Lower lobe of right lung (tissue), 2 donors: ENCODE results near the gene ZNF592. TPM values are rescaled to one million over a fixed set of nuclear protein-coding genes. Genes with fewer than 3 reads are reported as not detected.

Experiments
- ATAC-seq, 2 donors: fragments of 200-7000 bp; cut with Tn5 transposase; one replicate each; pipeline ENCODE4 v1.9.1; 2020 to 2022; ENCODE audit warnings: mild to moderate bottlenecking in 2 of 2, moderate library complexity in 2 of 2
- DNase-seq: peaks from one replicate; pipeline ENCODE4 v3.0.0-alpha.2; 2020
- H3K27ac ChIP-seq: fragments of 200-600 bp; one replicate; pipeline ENCODE4 v1.8.0; 2022
- H3K27me3 ChIP-seq: fragments of 200-600 bp; one replicate; pipeline ENCODE4 v1.8.0; 2022; ENCODE audit warnings: low read depth
- H3K36me3 ChIP-seq: fragments of 200-600 bp; one replicate; pipeline ENCODE4 v1.8.0; 2022; ENCODE audit warnings: mild to moderate bottlenecking
- H3K4me1 ChIP-seq: fragments of 200-600 bp; one replicate; pipeline ENCODE4 v1.8.0; 2022
- H3K4me3 ChIP-seq: fragments of 200-600 bp; one replicate; pipeline ENCODE4 v1.8.0; 2022; ENCODE audit warnings: mild to moderate bottlenecking
- H3K9me3 ChIP-seq: fragments of 200-600 bp; one replicate; pipeline ENCODE4 v1.8.0; 2022
- CTCF ChIP-seq: fragments of 200-600 bp; IDR thresholded peaks from one replicate; pipeline ENCODE4 v1.8.0; 2022; ENCODE audit warnings: antibody characterized with exemption, mild to moderate bottlenecking
- intact Hi-C: fragments of 100-400 bp; cut with DNase I; formaldehyde crosslinking; loops from one replicate; pipeline ENCODE4 v1.11.0; 2022
- total RNA-seq: library from RNA; stranded (reverse); fragmentation: NEBNext Ultra II Directional; extraction: Animal tissue kit (Norgen Biotek cat#: 25700); gene quantifications from one replicate; pipeline ENCODE4 v1.2.1, GENCODE V29; 2021
- donor health status: DM: no; HTN: yes; CAD: no; lungs with severe emphysema.

ZNF592 gene
- total RNA-seq, 1 donor from 2014 or later: 34.8 TPM

GRCh38 chr15:84835661-84836337, 87.4 kb downstream of the ZNF592 start:
- no peaks in the 10 kb centered on the region for H3K27me3 ChIP-seq
- no peaks in the 10 kb centered on the region for H3K9me3 ChIP-seq
- DNase-seq (no peak), ATAC-seq (peak; percentile 24 to 33)
- H3K4me1 ChIP-seq: peaks cover 35% of the 10 kb centered on the region
- intact Hi-C loops: no loop called here
- no peak for TF ChIP-seq CTCF
- H3K4me3 ChIP-seq: no peak overlapping the region
- no peaks in the 10 kb centered on the region for H3K36me3 ChIP-seq
- no peak overlapping the region for H3K27ac ChIP-seq

GRCh38 chr15:84836844-84837243, 88.5 kb downstream of the ZNF592 start:
- H3K4me3 ChIP-seq: no peak overlapping the region
- TF ChIP-seq CTCF: no peak
- ATAC-seq: peak; percentile 35 to 36
- H3K9me3 ChIP-seq: no peaks in the 10 kb centered on the region
- H3K27me3 ChIP-seq: no peaks in the 10 kb centered on the region
- no peak overlapping the region for H3K27ac ChIP-seq
- peaks cover 35% of the 10 kb centered on the region for H3K4me1 ChIP-seq
- intact Hi-C loops: no loop called here
- H3K36me3 ChIP-seq: no peaks in the 10 kb centered on the region
- DNase-seq: no peak

- no peak for TF ChIP-seq CTCF
- H3K27ac ChIP-seq: peak overlapping the region; percentile 85
- H3K27me3 ChIP-seq: no peaks in the 10 kb centered on the region
- H3K4me1 ChIP-seq: peaks cover 21% of the 10 kb centered on the region
- intact Hi-C loops: no loop called here
- H3K4me3 ChIP-seq: no peak overlapping the region
- no peaks in the 10 kb centered on the region for H3K9me3 ChIP-seq
- no peaks in the 10 kb centered on the region for H3K36me3 ChIP-seq
- no peak for DNase-seq
- no peak for ATAC-seq
Observed at GRCh38 chr15:84839714-84840113, 91.3 kb downstream of the ZNF592 start.

- ATAC-seq (peak; percentile 32 to 46), DNase-seq (peak; percentile 61)
- intact Hi-C loops: no loop called here
- peaks cover 26% of the 10 kb centered on the region for H3K4me1 ChIP-seq
- H3K27me3 ChIP-seq: no peaks in the 10 kb centered on the region
- H3K9me3 ChIP-seq: no peaks in the 10 kb centered on the region
- H3K36me3 ChIP-seq: no peaks in the 10 kb centered on the region
- H3K27ac ChIP-seq: peak overlapping the region; percentile 85
- H3K4me3 ChIP-seq: no peak overlapping the region
- no peak for TF ChIP-seq CTCF
Observed at GRCh38 chr15:84840255-84840654, 91.9 kb downstream of the ZNF592 start.

- Histone ChIP-seq H3K9me3 (no peaks in the 10 kb centered on the region), H3K4me1 (peaks cover 26% of the 10 kb centered on the region), H3K27me3 (no peaks in the 10 kb centered on the region), H3K27ac (peak overlapping the region; percentile 85), H3K4me3 (no peak overlapping the region), H3K36me3 (no peaks in the 10 kb centered on the region)
- DNase-seq (peak; percentile 88), ATAC-seq (peak; percentile 90 to 93)
- intact Hi-C loops: no loop called here
- no peak for TF ChIP-seq CTCF
Observed at GRCh38 chr15:84840741-84841429, 92.5 kb downstream of the ZNF592 start.
